DMS114 treated with DMSO at 0.1 percent for 48 hours (cell line): ENCODE results near the gene SLC18A3.

ENCODE experiments used
- DNase-seq: peaks from one replicate; lab custom pipeline; 2025; ENCODE audit not compliant: unreplicated experiment; lab: John Stamatoyannopoulos, UW

Gene SLC18A3

DNA sequence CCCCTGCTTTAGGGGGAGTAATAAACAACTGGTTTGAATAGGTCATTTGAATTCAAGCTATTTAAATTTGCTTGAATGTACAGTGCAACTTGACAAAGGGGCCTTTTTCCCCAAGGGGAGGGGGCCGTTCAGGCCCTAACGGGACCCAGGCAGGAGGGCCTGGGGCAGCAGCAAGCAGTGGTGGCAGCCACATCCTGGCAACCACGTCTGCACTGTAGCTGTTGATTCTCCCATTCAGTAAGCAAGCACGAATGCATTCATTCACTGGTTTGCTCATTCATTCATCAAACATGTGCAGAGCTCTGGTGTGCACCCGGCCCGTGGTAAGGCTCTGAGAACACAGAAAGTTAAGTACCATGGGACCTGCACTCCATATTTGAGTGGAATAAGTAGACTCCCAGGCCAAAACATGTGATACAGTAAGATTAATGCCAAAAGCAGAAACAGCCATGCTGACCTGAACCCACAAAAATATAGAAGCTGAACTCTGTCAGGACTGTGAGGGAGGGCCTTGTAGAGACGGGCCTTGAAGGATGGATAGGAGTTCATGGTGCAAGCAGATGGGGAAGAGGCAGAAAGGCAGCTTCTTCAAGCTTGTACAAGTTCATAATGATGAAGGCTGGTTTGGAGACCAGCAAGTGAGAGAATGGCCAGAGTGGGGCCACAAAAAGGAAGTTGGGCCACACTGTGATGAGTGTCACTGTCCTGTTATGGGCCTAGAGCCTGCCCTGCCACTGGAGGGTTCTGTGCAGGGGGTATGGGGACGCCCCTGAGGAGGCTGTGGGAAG lies 40.0 kb downstream of the SLC18A3 start:
- no peak for DNase-seq

DNA sequence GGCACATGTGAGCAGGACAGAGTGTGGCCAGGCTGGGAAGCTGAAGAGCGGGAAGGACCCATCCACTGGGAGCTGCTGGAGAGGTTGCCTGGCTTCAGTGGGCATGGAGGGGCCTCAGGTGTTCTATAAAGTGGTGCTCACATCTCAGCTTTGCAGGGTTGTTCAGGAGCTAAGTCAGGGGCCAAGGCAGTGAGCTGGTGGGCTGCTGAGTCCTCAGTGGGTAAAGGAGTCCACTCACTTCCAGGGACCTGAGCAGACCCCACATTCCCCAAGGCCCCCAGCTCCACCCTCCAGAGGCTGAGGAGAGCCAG lies 40.6 kb downstream of the SLC18A3 start:
- DNase-seq: no peak

DNA sequence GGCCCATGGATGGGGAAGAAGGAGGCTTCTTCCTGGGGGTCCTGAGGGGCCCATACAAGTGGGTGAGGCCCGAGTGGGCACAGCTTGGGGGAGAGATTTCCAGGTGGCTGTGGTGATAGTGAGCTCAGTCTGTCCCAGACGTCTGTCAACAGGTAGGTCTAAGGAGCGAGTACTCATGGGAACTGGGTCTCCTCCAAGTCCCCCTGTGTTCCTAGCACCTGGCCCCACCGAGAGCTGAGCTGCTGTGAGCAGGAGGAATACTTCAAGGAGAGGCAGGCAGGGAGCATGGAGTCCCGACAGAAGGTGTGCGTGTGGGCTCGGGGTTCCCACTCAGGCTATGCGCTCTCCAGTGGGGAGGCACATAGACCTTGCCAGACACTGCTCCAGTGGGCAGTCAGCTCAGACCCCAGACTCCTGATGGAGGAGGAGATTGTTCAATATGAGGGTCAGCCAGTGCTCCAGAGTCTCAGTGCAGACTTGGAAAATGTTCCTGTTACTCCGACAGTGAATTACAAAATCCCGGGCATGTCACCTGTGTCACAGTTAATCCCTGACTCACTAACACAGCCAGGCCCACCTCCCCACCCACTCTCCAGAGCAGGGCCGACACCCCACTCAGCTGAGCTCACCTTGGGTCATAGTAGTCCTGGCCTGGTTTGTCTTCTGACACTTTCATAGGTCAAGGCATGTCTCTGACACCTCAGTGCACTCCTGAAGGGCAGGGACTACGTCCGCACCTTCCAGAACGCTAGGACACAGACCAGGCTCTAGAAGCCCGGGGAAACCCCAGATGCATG lies 41.1 kb downstream of the SLC18A3 start:
- DNase-seq: no peak

GRCh38 chr10:49651917-49652316 lies 41.8 kb downstream of the SLC18A3 start:
- no peak for DNase-seq

GRCh38 chr10:49652421-49653272 lies 42.5 kb downstream of the SLC18A3 start:
- no peak for DNase-seq

DNA sequence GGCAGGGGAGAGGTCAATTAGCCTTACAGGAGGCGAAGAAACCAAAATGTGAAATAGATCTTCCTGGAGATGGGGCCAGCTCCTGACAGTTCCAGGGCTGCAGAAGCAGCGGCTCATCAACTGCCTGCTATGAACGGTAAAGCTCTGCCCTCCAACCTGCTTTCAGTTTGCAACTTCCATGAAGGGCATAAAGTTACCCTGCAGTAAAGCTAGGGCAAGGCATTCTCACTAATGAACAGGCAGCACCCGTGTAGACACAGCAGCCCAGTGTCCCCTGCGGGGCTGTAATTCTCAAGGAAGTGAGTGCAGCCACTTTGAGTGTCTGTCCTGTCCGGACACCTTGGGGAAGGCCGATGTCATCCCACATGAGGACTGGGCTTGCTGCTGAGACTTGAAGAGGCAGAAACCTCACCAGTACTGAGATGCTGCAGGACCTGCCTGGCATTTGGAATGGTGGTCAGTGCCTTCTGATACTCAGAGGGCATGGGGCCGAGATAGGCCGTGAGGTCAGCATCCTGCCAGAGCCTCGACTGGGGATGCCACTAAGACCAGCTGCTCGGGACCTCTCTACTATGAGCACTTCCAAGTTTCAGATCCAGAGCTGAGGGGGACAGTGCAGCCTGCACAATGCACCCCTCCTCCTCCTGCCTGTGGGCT lies 43.3 kb downstream of the SLC18A3 start:
- no peak for DNase-seq

DNA sequence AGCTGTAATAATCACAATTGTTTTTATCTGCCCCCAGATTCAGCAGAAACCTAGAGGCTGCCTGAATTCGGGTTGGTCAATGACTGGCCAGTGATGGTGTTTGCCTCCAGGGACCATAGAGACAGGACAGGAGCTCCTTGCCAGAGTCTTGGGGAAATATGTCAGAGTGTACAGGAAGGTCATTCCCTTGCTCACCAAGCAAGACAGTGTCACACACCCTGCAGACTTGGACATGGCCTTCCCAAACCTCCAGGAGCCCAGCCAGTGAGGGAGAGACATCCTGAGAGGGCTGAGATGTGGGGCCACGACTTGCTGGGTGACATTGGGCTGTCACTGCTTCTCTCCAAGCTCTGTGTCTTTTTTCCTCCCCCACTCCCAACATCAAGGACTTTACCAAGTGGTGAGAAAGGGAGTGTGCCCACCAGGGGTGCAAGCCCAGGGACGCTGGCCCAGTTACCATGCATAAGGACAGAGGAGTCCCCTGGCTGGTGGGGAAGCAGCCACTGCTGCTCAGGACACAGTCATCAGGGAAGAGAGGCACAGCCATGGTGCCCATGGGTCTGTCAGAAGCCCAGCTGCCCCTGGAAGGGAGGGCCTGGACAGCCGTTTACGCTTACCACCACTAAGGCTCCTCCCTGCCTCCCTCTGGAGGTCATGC lies 44.1 kb downstream of the SLC18A3 start:
- DNase-seq: no peak

DNA sequence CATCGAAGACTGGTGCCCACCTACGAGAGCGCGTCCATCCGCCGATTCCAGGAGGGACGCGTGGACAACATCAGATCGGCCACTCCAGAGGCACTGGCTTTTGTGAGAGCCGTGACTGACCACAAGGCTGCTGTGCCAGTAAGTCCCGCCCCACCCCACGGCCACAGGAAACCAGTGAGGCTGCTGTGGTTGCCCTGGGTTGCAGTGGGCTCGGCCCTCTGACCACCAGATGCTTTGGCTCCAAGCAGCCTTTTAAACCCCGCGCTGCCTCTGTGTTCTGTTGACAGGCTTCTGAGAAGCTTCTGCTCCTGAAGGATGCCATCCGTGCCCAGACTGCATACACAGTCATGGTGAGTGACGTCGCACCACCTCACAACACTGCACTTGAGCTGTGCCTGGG lies 45.0 kb downstream of the SLC18A3 start:
- DNase-seq: no peak

- no peak for DNase-seq
Measured at GRCh38 chr10:49656845-49657493, 46.9 kb downstream of the SLC18A3 start.

DNA sequence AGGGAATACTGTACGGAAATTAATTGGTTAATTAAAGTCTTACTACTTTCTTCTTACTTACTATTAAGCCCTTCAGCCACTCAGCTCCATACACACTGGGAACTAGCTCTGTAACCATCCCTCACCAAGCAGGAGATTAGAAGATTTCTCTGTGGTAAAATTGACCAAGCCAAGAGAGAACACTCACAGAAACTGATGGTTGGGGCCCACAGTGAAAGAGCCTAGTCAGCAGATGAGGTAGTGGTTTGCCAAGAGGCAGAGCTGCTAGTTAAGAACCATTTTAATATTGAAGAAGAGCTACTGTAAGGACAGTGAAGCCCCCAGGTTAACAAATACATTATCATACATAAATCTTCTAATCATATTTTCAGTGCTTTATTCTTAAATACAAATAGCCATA lies 47.5 kb downstream of the SLC18A3 start:
- DNase-seq: no peak

DNA sequence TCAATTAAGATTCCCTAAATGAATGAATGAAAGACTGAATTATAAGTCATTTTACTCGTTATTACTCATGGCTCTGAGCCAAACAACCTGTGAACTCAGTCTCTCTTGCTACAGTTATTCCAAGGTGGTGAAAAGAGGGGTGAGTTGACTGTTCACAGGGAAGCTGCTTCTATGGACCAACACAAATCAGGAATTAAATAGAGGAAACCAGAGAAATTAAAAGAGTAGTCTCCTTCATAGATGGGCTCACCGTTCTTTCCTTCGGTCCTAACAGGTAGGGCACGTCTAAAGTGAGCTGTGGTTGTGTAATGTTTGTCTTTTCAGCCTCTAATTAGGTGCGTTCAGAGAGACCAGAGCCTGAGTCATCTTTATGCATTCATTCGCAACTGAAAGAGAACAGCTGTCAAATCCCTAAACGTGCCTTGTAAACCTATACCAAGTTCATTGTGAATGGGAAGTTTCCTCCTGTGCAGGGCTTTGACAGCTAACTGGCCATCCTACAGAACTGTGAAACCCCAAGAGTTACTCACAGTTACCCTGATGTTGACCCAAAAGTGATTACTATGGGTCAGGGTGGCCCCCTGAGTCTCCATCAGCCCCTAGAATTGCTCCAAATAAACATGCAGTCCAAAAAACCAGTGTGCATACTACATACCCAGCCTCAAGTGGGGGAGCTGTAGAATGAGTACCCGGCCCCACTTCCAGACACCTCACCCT lies 51.2 kb downstream of the SLC18A3 start:
- DNase-seq: no peak
